ENCODE results near the gene TTC21B. TPM values are rescaled to one million over a fixed set of nuclear protein-coding genes. Genes with fewer than 3 reads are reported as not detected.

TTC21B gene
- total and polyA plus RNA-seq, 10 of the 15 experiments (the other 5 are each of a cell fraction or from before 2014, with no cell fraction given) = 2.7 to 22.4 (median 11.3) TPM

DNA sequence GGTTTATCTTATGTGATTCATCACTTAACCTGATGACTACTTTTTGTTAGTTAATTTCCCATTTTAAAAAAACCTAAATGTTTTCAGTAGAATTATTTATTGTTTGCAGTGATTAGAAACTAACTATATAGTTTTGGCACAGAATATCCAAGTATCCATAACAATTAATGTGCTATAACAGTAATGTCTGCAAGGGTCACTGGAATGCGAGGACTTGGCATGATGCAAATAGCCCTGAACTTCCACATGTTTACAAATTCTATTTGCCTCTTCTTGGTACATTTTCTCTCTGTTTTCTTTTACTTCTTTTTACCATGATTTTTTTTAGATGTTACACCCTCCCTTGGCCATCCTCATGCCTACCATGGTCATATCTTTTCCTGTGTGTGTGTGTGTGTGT, 110.2 kb downstream of the TTC21B start:
- ChIA-PET CTCF (no interaction called here), RAD21 (ENCODE audit: unreplicated experiment) (no interaction called here), POLR2A (no interaction called here), SMC1A (ENCODE audit: uncharacterized antibody, unreplicated experiment) (no interaction called here)
- no peak for FAIRE-seq
- Histone ChIP-seq H3K4me2 (ENCODE audit: control insufficient read depth, insufficient read depth) (no peak overlapping the region), H3K9me3 (replicated peaks; ENCODE audit: control insufficient read depth, insufficient read depth, low read length) (no peaks in the 10 kb centered on the region), H4K20me1 (ENCODE audit: control insufficient read depth, insufficient read depth) (no peaks in the 10 kb centered on the region), H2AFZ (ENCODE audit: control insufficient read depth, low read depth, low read length) (no peak overlapping the region), H3K9ac (ENCODE audit: control insufficient read depth, insufficient read depth, low read length) (no peak overlapping the region), H3K36me3 (ENCODE audit: control insufficient read depth in 2 of 2, insufficient read depth in 2 of 2, low read length in 1 of 2) (no peaks in the 10 kb centered on the region), H3K27me3 (replicated peaks in 1 of 2; ENCODE audit: control insufficient read depth in 2 of 2, insufficient read depth in 2 of 2, low read length in 1 of 2) (no peaks in the 10 kb centered on the region), H3K27ac (ENCODE audit: control insufficient read depth, insufficient read depth) (no peak overlapping the region), H3K4me1 (ENCODE audit: control insufficient read depth, insufficient read depth, low read length) (no peaks in the 10 kb centered on the region), H3K79me2 (ENCODE audit: control insufficient read depth, insufficient read depth, low read length) (no peaks in the 10 kb centered on the region), H3K4me3 (no peak overlapping the region)
- TF ChIP-seq CBX5 (IDR thresholded peaks at IDR 0.05; ENCODE audit: low read depth) (no peak), RAD21 (IDR thresholded peaks at IDR 0.05; ENCODE audit: insufficient read depth, low read depth, low read length) (no peak)
- intact Hi-C loops (cut with micrococcal nuclease; ENCODE audit: unreplicated experiment) = no loop called here
- DNase-seq (ENCODE audit: low read depth, low spot score) = no peak
- in situ Hi-C loops (cut with MboI) = no loop called here
- no TSS peak for BruUV-seq (replicated peaks)
- ATAC-seq = no peak
- 45% methylated on average over 1 of the region's 1 CpG for WGBS (ENCODE audit: insufficient coverage, insufficient replicate concordance, low lambda C conversion rate, missing lambda C conversion rate)

DNA sequence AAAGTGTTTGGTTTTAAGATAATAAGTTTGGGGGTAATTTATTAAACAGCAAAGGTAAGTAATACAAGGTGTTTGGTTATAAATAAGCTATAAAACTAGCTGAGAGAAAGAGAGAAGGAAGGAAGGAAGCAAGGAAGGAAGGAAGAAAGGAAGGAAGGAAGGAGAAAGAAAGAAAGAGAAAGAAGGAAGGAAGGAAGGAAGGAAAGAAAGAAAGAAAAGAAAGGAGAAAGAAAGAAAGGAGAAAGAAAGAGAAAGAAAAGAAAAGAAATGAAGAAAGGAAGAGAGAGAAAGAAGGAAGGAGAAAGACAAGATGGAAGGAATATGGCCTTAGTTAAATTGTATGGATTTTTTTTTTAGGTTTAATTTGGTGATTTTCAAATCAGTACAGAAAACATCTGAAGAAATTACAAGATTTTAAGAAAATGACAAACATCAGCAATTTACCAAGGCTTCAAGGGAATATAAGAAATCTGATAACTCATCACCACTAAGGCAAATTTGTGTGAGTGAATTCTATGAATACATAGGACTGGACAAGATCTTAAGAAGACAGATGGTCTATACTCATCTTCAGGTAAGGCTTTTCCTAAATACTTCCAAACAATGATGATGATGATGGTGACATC, 113.1 kb downstream of the TTC21B start:
- H2AFZ ChIP-seq (ENCODE audit: control insufficient read depth, low read depth, low read length) = no peak overlapping the region
- no peak for FAIRE-seq
- SMC1A ChIA-PET (ENCODE audit: uncharacterized antibody, unreplicated experiment) = no interaction called here
- no peak overlapping the region for H3K4me2 ChIP-seq (ENCODE audit: control insufficient read depth, insufficient read depth)
- BruUV-seq (replicated peaks) = no TSS peak
- H4K20me1 ChIP-seq (ENCODE audit: control insufficient read depth, insufficient read depth) = no peaks in the 10 kb centered on the region
- DNase-seq (ENCODE audit: low read depth, low spot score) = no peak
- TF ChIP-seq HDAC2 (IDR thresholded peaks at IDR 0.05) (no peak), FOS (IDR thresholded peaks at IDR 0.05; ENCODE audit: borderline replicate concordance, extremely low read depth, insufficient read length) (no peak), SPI1 (IDR thresholded peaks at IDR 0.05; ENCODE audit: borderline replicate concordance, insufficient read depth, low read depth, low read length) (no peak), FOXK2 (IDR thresholded peaks at IDR 0.05) (no peak)
- in situ Hi-C loops (cut with MboI) = no loop called here
- no peaks in the 10 kb centered on the region for H3K79me2 ChIP-seq (ENCODE audit: control insufficient read depth, insufficient read depth, low read length)
- no peaks in the 10 kb centered on the region for H3K4me1 ChIP-seq (ENCODE audit: control insufficient read depth, insufficient read depth, low read length)
- CTCF ChIA-PET = interaction anchor here (0.6 kb wide), 1 partner anchor 9 kb away, joined by 3 read pairs; no protein-coding TSS in a partner anchor
- H3K9ac ChIP-seq (ENCODE audit: control insufficient read depth, insufficient read depth, low read length) = no peak overlapping the region
- RAD21 ChIA-PET (ENCODE audit: unreplicated experiment) = no interaction called here
- no peak overlapping the region for H3K4me3 ChIP-seq
- H3K36me3 ChIP-seq (ENCODE audit: control insufficient read depth in 2 of 2, insufficient read depth in 2 of 2, low read length in 1 of 2) = no peaks in the 10 kb centered on the region
- no peaks in the 10 kb centered on the region for H3K27me3 ChIP-seq (replicated peaks in 1 of 2; ENCODE audit: control insufficient read depth in 2 of 2, insufficient read depth in 2 of 2, low read length in 1 of 2)
- POLR2A ChIA-PET = no interaction called here
- H3K27ac ChIP-seq (ENCODE audit: control insufficient read depth, insufficient read depth) = no peak overlapping the region
- no peaks in the 10 kb centered on the region for H3K9me3 ChIP-seq (replicated peaks; ENCODE audit: control insufficient read depth, insufficient read depth, low read length)
- no peak for ATAC-seq
- intact Hi-C loops (cut with micrococcal nuclease; ENCODE audit: unreplicated experiment) = no loop called here

All from GM12878 (cell line).